SK-N-SH treated with all-trans-retinoic acid at 6 μM for 48 hours (cell line): ENCODE data around the gene CREB3L2.
"Not testable (repeated sequence)": the region's sequence is repeated elsewhere in the genome, so short reads cannot be mapped to it uniquely, and the experiment has no call there.

Experiments used
- ATAC-seq: fragments of 200-7000 bp; cut with Tn5 transposase; 3 replicates; pipeline ENCODE4 v1.9.1; 2020; ENCODE audit warnings: mild to moderate bottlenecking, moderate library complexity
- ARNTL ChIP-seq: fragments of 450-650 bp; formaldehyde crosslinking; IDR thresholded peaks from 2 replicates; pipeline ENCODE4 v1.5.0; 2020; ENCODE audit warnings: low read depth, mild to moderate bottlenecking, moderate library complexity, borderline replicate concordance
- BACH2 ChIP-seq: fragments of 250-450 bp; sonication (Bioruptor Pico); IDR thresholded peaks from 2 replicates; pipeline ENCODE4 v1.9.0; 2021; ENCODE audit warnings: mild to moderate bottlenecking, borderline replicate concordance
- CSDC2 ChIP-seq: fragments of 250-450 bp; sonication (Bioruptor Pico); IDR thresholded peaks from 2 replicates; pipeline ENCODE4 v1.5.0; 2020; ENCODE audit warnings: mild to moderate bottlenecking, moderate library complexity
- CSRNP3 ChIP-seq: fragments of 250-450 bp; sonication (Bioruptor Pico); IDR thresholded peaks from 2 replicates; pipeline ENCODE4 v1.5.1; 2021; ENCODE audit warnings: mild to moderate bottlenecking, moderate library complexity
- ESRRG ChIP-seq: fragments of 250-450 bp; sonication (Bioruptor Pico); IDR thresholded peaks from 2 replicates; pipeline ENCODE4 v1.6.1; 2021; ENCODE audit warnings: mild to moderate bottlenecking
- GLIS3 ChIP-seq: fragments of 250-450 bp; sonication (Bioruptor Pico); IDR thresholded peaks from 2 replicates; pipeline ENCODE4 v1.5.0; 2020; ENCODE audit warnings: mild to moderate bottlenecking, moderate library complexity
- ISL1 ChIP-seq: fragments of 250-450 bp; sonication (Bioruptor Pico); IDR thresholded peaks from 2 replicates; pipeline ENCODE4 v2.1.2; 2022; ENCODE audit warnings: mild to moderate bottlenecking, moderate library complexity
- OSR1 ChIP-seq: fragments of 250-450 bp; sonication (Bioruptor Pico); IDR thresholded peaks from 2 replicates; pipeline ENCODE4 v1.8.0; 2022; ENCODE audit warnings: moderate library complexity, mild to moderate bottlenecking, inconsistent platforms
- PPARA ChIP-seq: fragments of 250-450 bp; sonication (Bioruptor Pico); IDR thresholded peaks from 2 replicates; pipeline ENCODE4 v1.5.0; 2020; ENCODE audit warnings: mild to moderate bottlenecking, borderline replicate concordance
- RARB ChIP-seq: fragments of 250-450 bp; sonication (Bioruptor Pico); IDR thresholded peaks from 2 replicates; pipeline ENCODE4 v1.8.0; 2021; ENCODE audit warnings: mild to moderate bottlenecking, moderate library complexity
- SNAI2 ChIP-seq: fragments of 250-450 bp; sonication (Bioruptor Pico); IDR thresholded peaks from 2 replicates; pipeline ENCODE4 v1.5.0; 2020; ENCODE audit warnings: mild to moderate bottlenecking, moderate library complexity
- TOX ChIP-seq: fragments of 250-450 bp; sonication (Bioruptor Pico); IDR thresholded peaks from 2 replicates; pipeline ENCODE4 v1.8.0; 2021; ENCODE audit warnings: mild to moderate bottlenecking, moderate library complexity, borderline replicate concordance
- TSHZ2 ChIP-seq: fragments of 250-450 bp; sonication (Bioruptor Pico); IDR thresholded peaks from 2 replicates; pipeline ENCODE4 v1.5.0; 2020; ENCODE audit warnings: mild to moderate bottlenecking, moderate library complexity
- ZC3H10 ChIP-seq: fragments of 250-450 bp; sonication (Bioruptor Pico); IDR thresholded peaks from 2 replicates; pipeline ENCODE4 v1.5.1; 2021; ENCODE audit warnings: mild to moderate bottlenecking, moderate library complexity
- ZFP3 ChIP-seq: fragments of 250-450 bp; sonication (Bioruptor Pico); IDR thresholded peaks from 2 replicates; pipeline ENCODE4 v1.5.0; 2020; ENCODE audit warnings: mild to moderate bottlenecking, moderate library complexity
- ZFP30 ChIP-seq: fragments of 450-650 bp; formaldehyde crosslinking; IDR thresholded peaks from 2 replicates; pipeline ENCODE4 v1.5.0; 2022; ENCODE audit warnings: mild to moderate bottlenecking, moderate library complexity
- ZNF565 ChIP-seq: fragments of 450-650 bp; formaldehyde crosslinking; conservative IDR thresholded peaks from 2 replicates; pipeline ENCODE4 v1.5.0; 2020; ENCODE audit warnings: low read depth, mild to moderate bottlenecking, moderate library complexity
- ZNF70 ChIP-seq: fragments of 450-650 bp; formaldehyde crosslinking; IDR thresholded peaks from 2 replicates; pipeline ENCODE4 v1.5.0; 2020; ENCODE audit warnings: mild to moderate bottlenecking, moderate library complexity
- ZNF8 ChIP-seq: fragments of 450-650 bp; formaldehyde crosslinking; IDR thresholded peaks from 2 replicates; pipeline ENCODE4 v1.5.0; 2020; ENCODE audit warnings: mild to moderate bottlenecking, moderate library complexity
- TF ChIP-seq, protein P1 (sequence below): fragments of 250-450 bp; sonication (Bioruptor Pico); IDR thresholded peaks from 2 replicates; pipeline ENCODE4 v1.8.0; 2021; ENCODE audit warnings: low read depth, mild to moderate bottlenecking, moderate library complexity, borderline replicate concordance
- TF ChIP-seq, protein P2 (sequence below): fragments of 250-450 bp; sonication (Bioruptor Pico); IDR thresholded peaks from 2 replicates; pipeline ENCODE4 v1.5.1; 2020; ENCODE audit warnings: low read depth, mild to moderate bottlenecking, moderate library complexity

The CREB3L2 gene

GRCh38 chr7:137835486-137836112 lies 166.3 kb downstream of the CREB3L2 start:
- no peak for ATAC-seq
- TF ChIP-seq OSR1 (CRISPR knock-in tag) (no peak), ZNF70 (CRISPR knock-in tag) (no peak), PPARA (CRISPR knock-in tag) (no peak), CSDC2 (CRISPR knock-in tag) (no peak), ZC3H10 (no peak), SNAI2 (CRISPR knock-in tag) (no peak), ZNF565 (CRISPR knock-in tag) (no peak), CSRNP3 (no peak), RARB (CRISPR knock-in tag) (no peak), BACH2 (CRISPR knock-in tag) (no peak), ISL1 (no peak), ZFP3 (CRISPR knock-in tag) (no peak)

DNA sequence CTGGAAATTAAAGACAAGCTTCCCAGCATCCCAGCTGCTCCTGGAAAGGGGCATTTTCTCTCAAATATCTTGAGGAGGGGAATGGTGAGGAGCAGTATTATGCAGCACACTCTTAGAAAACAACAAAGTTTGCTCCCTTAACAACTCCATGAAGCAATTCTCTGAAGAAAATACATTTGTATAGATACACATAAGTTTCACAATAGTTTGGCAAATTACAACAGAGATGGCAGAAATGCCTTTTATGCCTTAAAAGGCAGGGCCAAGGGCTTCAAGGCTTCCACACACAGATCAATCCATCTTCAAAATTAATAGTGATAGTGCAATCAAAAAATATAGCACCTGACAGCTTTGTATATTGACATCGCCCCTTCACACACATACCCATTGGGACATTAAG lies 167.3 kb downstream of the CREB3L2 start:
- no peak for ATAC-seq
- no peak for TF ChIP-seq ZNF70 (CRISPR knock-in tag)
- TF ChIP-seq GLIS3 (CRISPR knock-in tag) = no peak
- no peak for TF ChIP-seq CSRNP3
- TF ChIP-seq PPARA (CRISPR knock-in tag) = no peak
- no peak for TF ChIP-seq TOX (CRISPR knock-in tag)
- no peak for TF ChIP-seq ARNTL (CRISPR knock-in tag)
- no peak for TF ChIP-seq TSHZ2 (CRISPR knock-in tag)
- no peak for TF ChIP-seq ISL1
- TF ChIP-seq OSR1 (CRISPR knock-in tag) = no peak
- TF ChIP-seq, protein P1, sequence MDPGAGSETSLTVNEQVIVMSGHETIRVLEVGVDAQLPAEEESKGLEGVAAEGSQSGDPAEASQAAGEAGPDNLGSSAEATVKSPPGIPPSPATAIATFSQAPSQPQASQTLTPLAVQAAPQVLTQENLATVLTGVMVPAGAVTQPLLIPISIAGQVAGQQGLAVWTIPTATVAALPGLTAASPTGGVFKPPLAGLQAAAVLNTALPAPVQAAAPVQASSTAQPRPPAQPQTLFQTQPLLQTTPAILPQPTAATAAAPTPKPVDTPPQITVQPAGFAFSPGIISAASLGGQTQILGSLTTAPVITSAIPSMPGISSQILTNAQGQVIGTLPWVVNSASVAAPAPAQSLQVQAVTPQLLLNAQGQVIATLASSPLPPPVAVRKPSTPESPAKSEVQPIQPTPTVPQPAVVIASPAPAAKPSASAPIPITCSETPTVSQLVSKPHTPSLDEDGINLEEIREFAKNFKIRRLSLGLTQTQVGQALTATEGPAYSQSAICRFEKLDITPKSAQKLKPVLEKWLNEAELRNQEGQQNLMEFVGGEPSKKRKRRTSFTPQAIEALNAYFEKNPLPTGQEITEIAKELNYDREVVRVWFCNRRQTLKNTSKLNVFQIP (CRISPR knock-in tag) = no peak
- TF ChIP-seq, protein P2, sequence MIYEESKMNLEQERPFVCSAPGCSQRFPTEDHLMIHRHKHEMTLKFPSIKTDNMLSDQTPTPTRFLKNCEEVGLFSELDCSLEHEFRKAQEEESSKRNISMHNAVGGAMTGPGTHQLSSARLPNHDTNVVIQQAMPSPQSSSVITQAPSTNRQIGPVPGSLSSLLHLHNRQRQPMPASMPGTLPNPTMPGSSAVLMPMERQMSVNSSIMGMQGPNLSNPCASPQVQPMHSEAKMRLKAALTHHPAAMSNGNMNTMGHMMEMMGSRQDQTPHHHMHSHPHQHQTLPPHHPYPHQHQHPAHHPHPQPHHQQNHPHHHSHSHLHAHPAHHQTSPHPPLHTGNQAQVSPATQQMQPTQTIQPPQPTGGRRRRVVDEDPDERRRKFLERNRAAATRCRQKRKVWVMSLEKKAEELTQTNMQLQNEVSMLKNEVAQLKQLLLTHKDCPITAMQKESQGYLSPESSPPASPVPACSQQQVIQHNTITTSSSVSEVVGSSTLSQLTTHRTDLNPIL (CRISPR knock-in tag) = no peak
- TF ChIP-seq ZNF8 (CRISPR knock-in tag) = no peak
- no peak for TF ChIP-seq SNAI2 (CRISPR knock-in tag)
- no peak for TF ChIP-seq BACH2 (CRISPR knock-in tag)
- TF ChIP-seq ZFP30 (CRISPR knock-in tag) = no peak
- no peak for TF ChIP-seq CSDC2 (CRISPR knock-in tag)
- TF ChIP-seq ESRRG = no peak

DNA sequence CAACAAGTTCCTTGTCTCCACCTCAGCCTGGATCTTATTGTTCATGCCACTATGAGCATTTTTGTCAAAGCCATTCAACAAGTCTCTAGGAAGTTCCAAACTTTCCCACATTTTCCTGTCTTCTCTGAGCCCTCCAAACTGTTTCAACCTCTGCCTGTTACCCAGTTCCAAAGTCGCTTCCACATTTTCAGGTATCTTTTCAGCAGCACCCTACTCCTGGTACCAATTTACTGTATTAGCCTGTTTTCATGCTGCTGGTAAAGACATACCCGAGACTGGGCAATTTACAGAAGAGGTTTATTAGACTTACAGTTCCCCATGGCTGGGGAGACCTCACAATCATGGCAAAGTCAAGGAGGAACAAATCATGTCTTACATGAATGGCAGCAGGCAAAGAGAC lies 168.9 kb downstream of the CREB3L2 start:
- not testable (repeated sequence) for ATAC-seq
